A549 treated with ZK216348 at 1 μM for 4 hours (cell line): Measurements from ENCODE around the gene LGR4. TPM values are rescaled to one million over a fixed set of nuclear protein-coding genes. Genes with fewer than 3 reads are reported as not detected.

Experiments used
- total RNA-seq: library from RNA; stranded (reverse); fragments of 200-300 nt; extraction: Qiagen RNA extraction; gene quantifications from 5 replicates; pipeline ENCODE4 v1.2.3, GENCODE V29; 2022; ENCODE audit warnings: low read depth

Gene LGR4
- total RNA-seq = 21.0 to 48.6 TPM (median 35.1 TPM) in 5 replicates

GRCh38 chr11:27472398-27473016 is at the start of gene LGR4:
Gene LGR4, minus strand, starts transcription at chr11:27472790. Its CDS starts 488 bp downstream, at chr11:27472302.

GRCh38 chr11:27506200-27507182 is 33.9 kb upstream of the LGR4 start, which contains the start of gene LIN7C:
Gene LIN7C, minus strand, starts transcription at chr11:27506769. Its CDS starts 17 bp downstream, at chr11:27506752.

GRCh38 chr11:27362749-27363575 is 109.6 kb downstream of the LGR4 start, which contains the start of gene CCDC34:
Gene CCDC34, minus strand, starts transcription at chr11:27363215. Its CDS starts 21 bp downstream, at chr11:27363194.

Other genes starting within 250 kb of the LGR4 start
- 28.9 to 49.1 TPM (median 31.1 TPM) in 5 replicates for gene CCDC34, start 109.6 kb downstream of the LGR4 start, total RNA-seq
- 3.8 to 10.1 TPM (median 5.9 TPM) in 5 replicates for gene LIN7C, start 34.0 kb upstream of the LGR4 start, total RNA-seq
- gene BDNF, start 227.7 kb upstream of the LGR4 start, total RNA-seq = 6.7 to 10.1 TPM (median 8.4 TPM) in 5 replicates